Activated naive CD8-positive, alpha-beta T cell treated with anti-CD3 and anti-CD28 coated beads, Interleukin-2, amount 10 ng/mL, durations not matched to agents 7 days and 5 days (primary cell): ENCODE data around the gene PLA2G15. TPM values are rescaled to one million over a fixed set of nuclear protein-coding genes. Genes with fewer than 3 reads are reported as not detected.

Experiments used
- ATAC-seq: fragments of 150-1000 bp; cut with Tn5 transposase; one replicate; pipeline ENCODE4 v1.10.0; 2021; ENCODE audit warnings: low read depth, moderate library complexity
- POLR2A ChIA-PET: fragments of 350-600 bp; sonication (Branson Sonifier 250); formaldehyde crosslinking; loops from one replicate; lab custom pipeline; 2021; ENCODE audit warnings: antibody characterized with exemption; lab: Charles Lee
- DNase-seq: peaks from one replicate; pipeline ENCODE4 v3.0.0; 2021
- H3K27ac Mint-ChIP-seq: one replicate; pipeline ENCODE4 v1.8.0; 2022; ENCODE audit warnings: mild to moderate bottlenecking, mixed read lengths
- H3K27me3 Mint-ChIP-seq: one replicate; pipeline ENCODE4 v1.8.0; 2022; ENCODE audit warnings: mild to moderate bottlenecking, moderate library complexity, mixed read lengths
- H3K36me3 Mint-ChIP-seq: one replicate; pipeline ENCODE4 v1.8.0; 2021; ENCODE audit warnings: mild to moderate bottlenecking, mixed read lengths
- H3K4me1 Mint-ChIP-seq: one replicate; pipeline ENCODE4 v1.8.0; 2021; ENCODE audit warnings: mixed read lengths
- H3K4me3 Mint-ChIP-seq: one replicate; pipeline ENCODE4 v1.8.0; 2022; ENCODE audit warnings: mild to moderate bottlenecking, moderate library complexity, mixed read lengths
- H3K9me3 Mint-ChIP-seq: one replicate; pipeline ENCODE4 v1.8.0; 2021; ENCODE audit warnings: mixed read lengths
- total RNA-seq, 2 experiments: library from RNA; stranded (reverse); gene quantifications; one replicate each; pipeline ENCODE4 v1.2.3, GENCODE V29; 2021

The PLA2G15 gene
- total RNA-seq, 2 experiments from 2014 or later: 10.8 to 12.5 TPM

DNA sequence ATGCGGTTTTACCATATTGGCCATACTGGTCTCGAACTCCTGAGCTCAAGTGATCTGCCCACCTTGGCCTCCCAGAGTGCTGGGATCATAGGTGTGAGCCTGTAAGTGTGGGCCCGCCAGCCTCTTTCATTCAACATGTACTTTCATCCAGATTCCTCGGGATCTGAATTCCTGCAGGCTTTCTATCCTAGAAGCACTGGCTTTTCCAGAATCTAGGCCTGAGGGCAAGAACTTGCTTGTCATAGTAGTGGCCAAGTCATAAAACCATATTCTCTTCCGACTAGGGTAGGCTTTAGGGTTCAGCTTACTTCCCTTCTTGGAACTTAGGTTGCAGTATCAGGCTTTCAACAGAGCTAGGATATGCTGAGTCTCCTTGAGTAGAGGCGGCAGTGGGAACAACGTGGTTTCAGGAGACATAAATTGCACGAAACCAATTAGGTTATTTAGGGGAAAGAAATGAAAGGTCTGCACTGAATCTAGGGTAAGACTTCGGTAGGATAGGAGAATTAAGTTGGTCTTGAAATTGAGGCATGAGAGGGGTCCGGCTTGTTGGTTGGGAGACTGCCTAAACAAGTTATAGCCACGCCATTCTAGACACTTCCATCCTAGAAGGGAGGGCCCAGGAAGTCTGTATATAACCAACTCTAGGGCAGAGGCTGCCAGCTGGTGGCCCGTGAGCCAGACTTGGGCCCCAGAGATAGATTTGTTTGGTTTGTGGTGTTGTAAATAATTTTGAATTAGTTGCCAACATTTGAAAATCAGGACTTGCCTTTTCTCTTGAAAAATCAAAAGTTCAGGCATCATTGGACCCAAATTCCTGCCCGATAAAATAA, 34.8 kb downstream of the PLA2G15 start:
- no peak for DNase-seq
- ATAC-seq: no peak
- H3K27me3 Mint-ChIP-seq: no peaks in the 10 kb centered on the region
- H3K9me3 Mint-ChIP-seq: no peaks in the 10 kb centered on the region
- POLR2A ChIA-PET: interaction anchor here (1.0 to 1.8 kb wide), 6 partner anchors 8 to 31 kb away, joined by 4 to 8 read pairs (median 6); partner anchors contain the start of genes PRMT7, SLC7A6 and SLC7A6OS
- peak overlapping the region; percentile 41 for H3K4me3 Mint-ChIP-seq
- peaks cover 35% of the 10 kb centered on the region for H3K36me3 Mint-ChIP-seq
- peak overlapping the region; percentile 82 for H3K27ac Mint-ChIP-seq
- H3K4me1 Mint-ChIP-seq: peaks cover 53% of the 10 kb centered on the region

DNA sequence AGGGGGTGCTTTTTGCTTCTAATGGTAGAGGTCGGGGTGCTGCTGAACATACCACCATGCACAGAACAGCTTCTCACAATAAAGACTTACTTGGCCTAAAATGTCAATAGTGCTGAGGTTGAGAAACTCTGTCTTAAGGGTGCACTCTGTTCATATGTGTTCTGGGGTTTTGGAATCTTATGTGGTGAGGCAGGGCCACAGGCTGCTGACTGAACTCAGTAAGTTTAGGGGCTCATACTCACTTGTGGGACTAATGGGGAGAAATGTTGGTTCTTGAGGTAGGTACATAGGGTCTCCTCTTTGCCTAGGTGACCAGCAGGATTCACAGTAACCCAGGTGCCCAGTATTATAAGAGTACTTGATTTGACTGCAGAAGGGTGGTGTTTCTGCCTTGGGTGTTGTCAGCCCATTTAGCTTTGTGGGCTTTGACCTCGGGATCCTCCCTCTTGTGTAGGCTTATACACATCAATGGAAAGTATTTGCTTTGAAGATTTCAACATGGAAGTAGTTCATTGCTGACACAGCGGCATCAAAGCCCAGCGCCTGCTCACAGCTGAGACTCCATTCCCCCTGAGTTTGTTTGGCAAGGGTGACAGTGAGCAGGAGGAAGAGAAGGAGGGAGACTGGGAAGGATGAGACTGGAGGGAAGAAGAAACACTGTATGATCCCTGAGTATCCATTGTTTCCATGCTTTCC, 36.3 kb downstream of the PLA2G15 start:
- H3K9me3 Mint-ChIP-seq: no peaks in the 10 kb centered on the region
- peak; percentile 26 for ATAC-seq
- peak overlapping the region; percentile 82 for H3K27ac Mint-ChIP-seq
- peaks cover 34% of the 10 kb centered on the region for H3K36me3 Mint-ChIP-seq
- H3K27me3 Mint-ChIP-seq: no peaks in the 10 kb centered on the region
- H3K4me1 Mint-ChIP-seq: peaks cover 55% of the 10 kb centered on the region
- H3K4me3 Mint-ChIP-seq: peak overlapping the region; percentile 35
- POLR2A ChIA-PET: interaction anchor here (0.6 to 1.8 kb wide), 4 partner anchors 15 to 137 kb away, joined by 3 to 7 read pairs (median 4); partner anchors contain the start of genes PRMT7 and SLC7A6OS
- DNase-seq: no peak

DNA sequence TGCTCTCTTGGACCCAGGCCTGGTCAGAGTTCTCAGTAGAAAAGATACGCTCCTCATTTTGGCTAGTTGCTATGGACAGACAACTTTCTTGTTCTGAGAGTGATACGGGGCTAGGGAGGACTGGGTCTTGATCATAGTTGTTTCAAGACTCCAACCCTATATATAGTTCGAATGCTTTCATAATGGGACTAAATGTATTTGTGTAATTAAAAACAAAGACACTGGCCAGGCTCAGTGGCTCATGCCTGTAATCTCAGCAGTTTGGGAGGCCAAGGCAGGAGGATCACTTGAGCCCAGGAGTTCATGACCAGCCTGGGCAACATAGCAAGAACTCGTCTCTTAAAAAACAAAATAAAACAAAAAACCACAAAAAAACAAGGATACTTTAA, 36.9 kb downstream of the PLA2G15 start:
- POLR2A ChIA-PET: interaction anchor here (1.8 kb wide), 1 partner anchor 29 kb away, joined by 7 read pairs; the partner anchor contains the start of genes PRMT7 and SLC7A6OS
- peak overlapping the region; percentile 82 for H3K27ac Mint-ChIP-seq
- H3K27me3 Mint-ChIP-seq: no peaks in the 10 kb centered on the region
- no peaks in the 10 kb centered on the region for H3K9me3 Mint-ChIP-seq
- no peak for ATAC-seq
- peaks cover 58% of the 10 kb centered on the region for H3K4me1 Mint-ChIP-seq
- DNase-seq: no peak
- H3K36me3 Mint-ChIP-seq: peaks cover 34% of the 10 kb centered on the region
- H3K4me3 Mint-ChIP-seq: no peak overlapping the region

DNA sequence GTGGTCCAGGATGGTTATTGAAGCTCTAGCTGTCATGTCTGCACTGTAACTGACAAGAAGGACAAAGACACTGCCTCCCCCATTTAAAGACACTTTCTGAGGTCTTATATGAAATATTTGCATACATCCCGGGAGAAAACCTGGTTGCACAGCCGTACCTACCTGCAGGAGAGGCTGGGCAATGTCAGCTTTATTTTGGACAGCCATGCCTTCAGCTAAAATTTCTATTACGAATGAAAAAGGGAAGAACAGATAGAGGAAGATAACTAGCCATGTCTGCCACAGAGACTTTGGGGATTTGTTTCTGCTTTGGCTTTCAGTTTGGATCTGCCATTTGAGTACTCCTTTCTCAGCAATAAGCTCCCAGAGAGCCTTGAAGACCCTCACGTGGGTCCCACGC, 38.2 kb downstream of the PLA2G15 start:
- Mint-ChIP-seq H3K27me3 (no peaks in the 10 kb centered on the region), H3K4me3 (peak overlapping the region; percentile 83), H3K9me3 (no peaks in the 10 kb centered on the region), H3K4me1 (peaks cover 69% of the 10 kb centered on the region), H3K27ac (peak overlapping the region; percentile 90), H3K36me3 (peaks cover 44% of the 10 kb centered on the region)
- DNase-seq (no peak), ATAC-seq (no peak)
- POLR2A ChIA-PET: interaction anchor here (1.0 to 10.4 kb wide), 5 partner anchors 12 to 348 kb away, joined by 3 to 297 read pairs (median 7); partner anchors contain the start of genes PRMT7, SLC7A6 and SLC7A6OS

DNA sequence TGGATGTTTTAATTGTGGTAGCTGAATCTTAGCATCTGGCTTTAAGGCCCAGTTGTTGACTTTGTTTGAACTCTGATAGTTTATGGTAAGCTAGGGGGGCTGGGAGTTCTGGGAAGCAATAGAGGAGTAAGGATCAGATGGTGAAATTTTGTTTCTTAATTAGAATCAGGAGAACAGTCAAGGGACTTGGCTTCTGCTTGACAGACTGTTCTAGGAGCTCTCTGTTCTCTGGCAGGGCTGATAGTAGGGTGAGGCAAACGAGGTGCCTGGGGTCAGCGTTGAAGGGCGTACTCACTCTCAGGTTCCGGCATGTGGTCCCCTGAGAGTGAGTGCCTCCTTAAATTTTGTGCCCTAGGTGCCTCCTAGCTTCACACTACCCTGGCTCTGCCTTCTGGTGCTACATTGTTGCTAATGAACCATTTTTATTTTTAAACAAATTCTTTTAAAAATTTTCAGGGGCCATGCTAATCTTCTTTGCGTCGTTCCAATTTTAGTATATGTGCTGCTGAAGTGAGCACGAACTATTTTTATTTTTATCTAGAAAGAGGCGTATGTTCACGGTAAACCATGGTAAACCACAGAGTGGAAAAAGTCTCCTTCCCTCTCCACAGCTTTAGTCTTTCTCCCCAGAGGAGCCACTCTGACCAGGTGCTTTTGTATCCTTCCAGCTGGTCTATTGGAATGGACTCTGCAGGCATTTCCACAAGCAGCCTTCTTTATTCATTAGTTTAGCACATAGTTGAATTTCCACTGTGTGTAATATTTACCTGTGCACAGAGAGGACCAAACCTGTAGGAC, 38.8 kb downstream of the PLA2G15 start:
- peaks cover 44% of the 10 kb centered on the region for H3K36me3 Mint-ChIP-seq
- no peaks in the 10 kb centered on the region for H3K27me3 Mint-ChIP-seq
- ATAC-seq: peak; percentile 38
- H3K4me3 Mint-ChIP-seq: peak overlapping the region; percentile 83
- no peak for DNase-seq
- H3K4me1 Mint-ChIP-seq: peaks cover 69% of the 10 kb centered on the region
- POLR2A ChIA-PET: interaction anchor here (0.5 to 10.4 kb wide), 9 partner anchors 11 to 902 kb away, joined by 3 to 297 read pairs (median 4); partner anchors contain the start of genes PRMT7, SLC7A6 and SLC7A6OS
- no peaks in the 10 kb centered on the region for H3K9me3 Mint-ChIP-seq
- peak overlapping the region; percentile 90 for H3K27ac Mint-ChIP-seq

DNA sequence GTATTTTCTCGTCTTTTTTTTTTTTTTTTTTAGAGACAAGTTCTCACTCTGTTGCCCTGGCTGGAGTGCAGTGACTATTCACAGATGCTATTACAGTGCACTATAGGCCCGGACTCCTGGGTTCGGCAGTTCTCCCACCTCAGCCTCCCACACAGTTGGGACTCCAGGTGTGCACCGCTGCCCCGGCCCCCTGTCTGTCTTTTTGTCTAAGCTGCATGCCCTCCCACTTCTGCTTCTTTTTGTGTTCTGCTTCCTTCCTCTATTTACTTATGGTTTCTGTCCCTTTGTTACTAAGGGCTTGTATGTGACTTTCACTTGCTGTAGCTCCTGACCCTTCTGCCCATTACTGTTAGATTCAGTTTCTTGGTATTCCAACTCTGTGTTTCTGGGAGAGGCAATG, 39.7 kb downstream of the PLA2G15 start:
- POLR2A ChIA-PET: interaction anchor here (0.7 to 10.4 kb wide), 8 partner anchors 10 to 55 kb away, joined by 3 to 297 read pairs (median 6); partner anchors contain the start of genes PLA2G15, PRMT7, SLC7A6 and SLC7A6OS
- no peak for ATAC-seq
- Mint-ChIP-seq H3K4me1 (peaks cover 74% of the 10 kb centered on the region), H3K4me3 (peak overlapping the region; percentile 83), H3K9me3 (no peaks in the 10 kb centered on the region), H3K27me3 (no peaks in the 10 kb centered on the region), H3K27ac (peak overlapping the region; percentile 90), H3K36me3 (peaks cover 38% of the 10 kb centered on the region)
- no peak for DNase-seq

DNA sequence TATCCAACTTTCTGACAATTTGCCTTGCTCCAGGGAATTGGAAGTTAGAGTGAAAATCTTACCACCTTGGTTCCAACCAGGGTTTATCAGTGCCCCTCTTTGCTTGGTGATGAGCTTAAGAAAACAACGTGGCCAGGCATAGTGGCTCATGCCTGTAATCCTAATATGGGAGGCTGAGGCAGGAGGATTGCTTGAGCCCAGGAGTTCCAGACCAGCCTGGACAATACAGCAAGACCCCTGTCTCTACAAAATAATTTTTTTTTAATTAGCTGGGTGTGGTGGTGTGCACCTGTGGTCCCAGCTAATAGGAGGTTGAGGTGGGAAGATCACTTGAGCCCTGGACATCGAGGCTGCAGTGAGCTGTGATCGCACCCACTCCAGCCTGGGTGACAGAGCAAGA, 40.5 kb downstream of the PLA2G15 start:
- peak overlapping the region; percentile 83 for H3K4me3 Mint-ChIP-seq
- H3K27me3 Mint-ChIP-seq: no peaks in the 10 kb centered on the region
- POLR2A ChIA-PET: interaction anchor here (0.7 to 10.4 kb wide), 12 partner anchors 14 to 1324 kb away, joined by 3 to 297 read pairs (median 4); partner anchors contain the start of genes CES3, PLA2G15, PRMT7 and SLC7A6
- no peak for DNase-seq
- H3K36me3 Mint-ChIP-seq: peaks cover 35% of the 10 kb centered on the region
- H3K9me3 Mint-ChIP-seq: no peaks in the 10 kb centered on the region
- ATAC-seq: no peak
- H3K4me1 Mint-ChIP-seq: peaks cover 78% of the 10 kb centered on the region
- H3K27ac Mint-ChIP-seq: peak overlapping the region; percentile 90

DNA sequence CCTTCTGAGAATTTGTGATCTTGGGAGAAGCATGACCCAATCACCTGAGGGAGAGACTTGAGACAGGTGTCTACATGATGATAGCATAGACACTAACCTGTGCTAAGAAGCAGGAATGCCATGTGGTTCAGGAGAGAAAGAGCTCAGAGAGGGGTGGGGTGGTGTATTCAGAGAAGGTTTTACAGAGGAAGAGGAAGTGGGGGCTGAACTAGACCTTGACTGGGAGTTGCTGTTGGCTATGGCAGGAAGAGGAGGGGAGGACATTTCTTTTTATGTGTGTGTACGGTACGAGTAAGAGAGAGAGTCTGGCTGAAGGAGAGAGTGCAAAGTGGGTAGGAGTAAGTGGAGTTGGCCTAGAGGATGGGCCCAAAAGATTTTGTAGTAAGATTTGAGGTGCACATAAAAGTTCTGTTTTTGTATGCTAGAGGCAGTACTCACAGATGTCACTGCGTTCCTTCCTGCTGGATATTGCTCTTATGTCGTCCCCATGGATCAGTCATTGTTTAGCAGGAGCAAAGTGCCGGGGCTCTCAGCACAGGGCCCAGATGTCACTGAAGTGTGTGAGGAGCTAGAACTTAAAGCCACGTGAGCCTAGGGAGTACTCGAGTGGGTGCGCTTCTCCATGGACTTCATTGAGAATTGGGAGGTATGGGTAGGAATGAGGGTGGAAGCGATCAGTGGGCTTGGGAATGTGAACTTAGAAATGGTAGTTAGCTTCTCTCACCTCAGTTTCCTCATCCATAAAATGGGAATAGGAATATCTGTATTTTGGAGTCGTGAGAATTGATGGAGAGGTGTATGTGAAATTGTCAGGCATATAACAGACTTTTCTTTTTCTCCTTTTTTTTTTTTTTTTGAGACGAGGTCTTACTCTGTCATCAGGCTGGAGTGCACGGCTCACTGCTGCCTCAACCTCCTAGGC, 41.2 kb downstream of the PLA2G15 start:
- Mint-ChIP-seq H3K27me3 (no peaks in the 10 kb centered on the region), H3K36me3 (peaks cover 33% of the 10 kb centered on the region), H3K27ac (peak overlapping the region; percentile 90), H3K4me3 (peak overlapping the region; percentile 83), H3K9me3 (no peaks in the 10 kb centered on the region), H3K4me1 (peaks cover 78% of the 10 kb centered on the region)
- POLR2A ChIA-PET: interaction anchor here (0.7 to 10.4 kb wide), 11 partner anchors 13 to 1325 kb away, joined by 3 to 297 read pairs (median 5); partner anchors contain the start of genes CES3, PRMT7, SLC7A6 and SLC7A6OS
- no peak for DNase-seq
- ATAC-seq: peak; percentile 52

DNA sequence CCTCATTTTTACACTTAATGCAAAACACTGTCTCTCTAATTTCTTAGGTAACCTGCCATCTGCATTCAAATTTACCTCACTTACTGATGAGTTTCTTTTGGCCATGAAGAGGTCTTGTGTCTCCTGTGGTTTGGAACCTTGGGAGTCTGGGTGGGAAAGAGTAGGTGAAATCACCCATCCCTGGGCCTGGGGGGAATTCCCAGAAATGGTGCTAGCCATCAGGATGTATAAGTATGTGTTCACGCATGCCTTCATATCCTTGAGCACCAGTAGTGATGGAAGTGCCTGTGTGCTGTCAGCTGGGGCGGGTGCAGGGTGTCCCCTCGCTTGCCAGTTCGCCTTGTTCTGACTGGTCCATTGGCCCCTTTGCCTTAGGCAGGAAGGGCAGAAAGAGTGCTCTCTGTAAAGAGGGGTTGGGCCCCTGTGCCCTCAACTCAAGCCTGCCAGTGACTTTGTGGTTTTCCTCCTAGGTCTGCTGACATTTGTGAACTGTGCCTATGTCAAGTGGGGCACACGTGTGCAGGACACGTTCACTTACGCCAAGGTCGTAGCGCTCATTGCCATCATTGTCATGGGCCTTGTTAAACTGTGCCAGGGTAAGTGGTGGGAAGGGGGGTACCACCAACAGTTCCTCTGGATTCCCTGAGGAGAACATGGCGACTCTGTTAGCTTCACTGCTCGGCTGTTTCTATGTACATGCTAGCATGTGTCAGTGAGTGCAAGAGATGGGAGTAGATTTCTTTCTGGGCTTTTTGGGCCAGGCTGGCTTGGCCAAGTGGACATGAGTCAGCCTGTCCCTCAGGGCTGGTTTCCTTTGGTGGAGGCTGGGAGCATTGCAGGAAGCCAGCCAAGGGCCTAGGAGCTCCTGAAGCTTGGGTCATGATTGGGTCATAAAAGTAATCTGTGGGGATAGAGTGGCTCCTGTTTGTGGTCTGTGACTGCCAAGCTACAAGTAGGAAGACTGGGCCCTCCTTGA, 42.4 kb downstream of the PLA2G15 start:
- peak overlapping the region; percentile 90 for H3K27ac Mint-ChIP-seq
- ATAC-seq (peak; percentile 8), DNase-seq (peak; percentile 44)
- no peaks in the 10 kb centered on the region for H3K27me3 Mint-ChIP-seq
- H3K9me3 Mint-ChIP-seq: no peaks in the 10 kb centered on the region
- H3K4me1 Mint-ChIP-seq: peaks cover 78% of the 10 kb centered on the region
- peaks cover 31% of the 10 kb centered on the region for H3K36me3 Mint-ChIP-seq
- POLR2A ChIA-PET: interaction anchor here (0.8 to 10.4 kb wide), 5 partner anchors 8 to 24 kb away, joined by 4 to 297 read pairs (median 6); partner anchors contain the start of genes PRMT7, SLC7A6 and SLC7A6OS
- H3K4me3 Mint-ChIP-seq: peak overlapping the region; percentile 51

DNA sequence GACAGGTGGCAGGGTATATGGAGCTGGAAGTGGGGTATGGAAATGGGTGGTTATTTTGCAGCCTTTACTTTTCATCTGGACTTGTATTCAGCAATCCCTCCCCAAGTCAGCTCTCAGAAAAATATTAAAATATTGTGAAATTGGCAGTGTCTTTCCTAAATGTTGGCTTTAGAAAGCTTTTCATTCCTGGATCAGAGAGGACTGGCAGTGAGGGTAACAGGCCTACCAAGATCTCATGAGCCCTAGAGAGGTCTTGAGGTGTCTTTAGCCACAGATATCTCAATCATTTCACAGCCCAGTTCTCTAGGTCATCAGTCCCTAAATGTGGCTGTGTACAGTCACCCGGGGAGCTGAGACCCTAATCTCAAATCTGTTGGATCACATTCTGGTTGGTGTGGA, 43.1 kb downstream of the PLA2G15 start:
- H3K27ac Mint-ChIP-seq: peak overlapping the region; percentile 90
- peaks cover 28% of the 10 kb centered on the region for H3K36me3 Mint-ChIP-seq
- DNase-seq: no peak
- H3K4me3 Mint-ChIP-seq: peak overlapping the region; percentile 51
- H3K9me3 Mint-ChIP-seq: no peaks in the 10 kb centered on the region
- H3K4me1 Mint-ChIP-seq: peaks cover 73% of the 10 kb centered on the region
- no peak for ATAC-seq
- POLR2A ChIA-PET: interaction anchor here (0.8 to 10.4 kb wide), 5 partner anchors 9 to 23 kb away, joined by 4 to 297 read pairs (median 6); partner anchors contain the start of genes PRMT7, SLC7A6 and SLC7A6OS
- no peaks in the 10 kb centered on the region for H3K27me3 Mint-ChIP-seq
